HepG2 (cell line): ENCODE data around the gene PDZRN4. TPM values are rescaled to one million over a fixed set of nuclear protein-coding genes. Genes with fewer than 3 reads are reported as not detected.

Experiments used
- ATAC-seq: fragments of 200-7000 bp; cut with Tn5 transposase; 3 replicates; pipeline ENCODE4 v1.9.1; 2020; ENCODE audit warnings: mild to moderate bottlenecking, moderate library complexity
- BruUV-seq: library from RNA; stranded (reverse); fragments of 400-500 nt; replicated peaks from 2 replicates; lab custom pipeline; 2021; lab: Mats Ljungman, UMichigan
- CTCF ChIA-PET: fragments of 300-600 bp; formaldehyde crosslinking; extraction: SDS; loops from one replicate; lab custom pipeline; 2021; ENCODE audit warnings: low total read pairs, inconsistent platforms, low intra/inter-chr PET ratio; lab: Yijun Ruan, JAX
- POLR2A ChIA-PET: fragments of 350-600 bp; sonication (Branson Sonifier 250); formaldehyde crosslinking; loops from one replicate; lab custom pipeline; 2020; ENCODE audit warnings: antibody characterized with exemption, inconsistent platforms; lab: Yijun Ruan, JAX
- DNase-seq: peaks from one replicate; pipeline ENCODE4 v3.0.0-alpha.2; 2015; ENCODE audit warnings: low spot score
- FAIRE-seq: peaks from 3 replicates; lab custom pipeline; 2011; peaks lifted over from hg19 to GRCh38; lab: Jason Lieb, UNC
- H2AFZ ChIP-seq: one replicate; pipeline ENCODE4 v1.6.1; 2011; ENCODE audit warnings: low read length, inconsistent platforms
- H3K27ac ChIP-seq: fragments of 300-600 bp; 3 replicates; pipeline ENCODE4 v1.8.0; 2011; ENCODE audit warnings: mixed run types, mild to moderate bottlenecking, mixed read lengths, low read length, inconsistent platforms; ENCODE audit not compliant: insufficient read depth; ENCODE audit errors: extremely low read length
- H3K27me3 ChIP-seq, 2 experiments: fragments of 200-600 bp in 1 of 2; 2 replicates in 1 of 2; 3 replicates in 1 of 2; pipeline versions ENCODE4 v1.6.0 to v1.8.0; 2011; ENCODE audit warnings: low read length in 2 of 2, mild to moderate bottlenecking in 2 of 2, moderate library complexity in 2 of 2, inconsistent platforms in 1 of 2; ENCODE audit not compliant: insufficient read depth in 2 of 2, control insufficient read depth in 1 of 2
- H3K36me3 ChIP-seq, 2 experiments: fragments of 200-600 bp in 1 of 2; replicated peaks in 1 of 2; 2 replicates in 1 of 2; 3 replicates in 1 of 2; pipeline versions ENCODE4 v1.5.1 to v1.8.0; 2011; ENCODE audit warnings: low read length in 2 of 2, inconsistent platforms in 1 of 2; ENCODE audit not compliant: insufficient read depth in 2 of 2, control insufficient read depth in 1 of 2
- H3K4me1 ChIP-seq: 2 replicates; pipeline ENCODE4 v1.5.1; 2012; ENCODE audit warnings: low read length, inconsistent platforms; ENCODE audit not compliant: insufficient read depth
- H3K4me2 ChIP-seq: 2 replicates; pipeline ENCODE4 v1.6.0; 2011; ENCODE audit warnings: low read depth, low read length, inconsistent platforms
- H3K4me3 ChIP-seq, 3 experiments: fragments of 200-600 bp in 1 of 3; sonication (generic), shearing (Covaris generic) in 1 of 3; replicated peaks in 1 of 3; 2 replicates each; pipeline ENCODE4 v1.5.1; 2011 to 2016; ENCODE audit warnings: low read length in 3 of 3, inconsistent platforms in 2 of 3, low read depth in 2 of 3, mild to moderate bottlenecking in 2 of 3, control low read depth in 1 of 3, mixed read lengths in 1 of 3; ENCODE audit not compliant: insufficient read depth in 1 of 3
- H3K79me2 ChIP-seq: one replicate; pipeline ENCODE4 v1.6.1; 2011; ENCODE audit warnings: low read length, inconsistent platforms; ENCODE audit not compliant: insufficient read depth
- H3K9ac ChIP-seq: 2 replicates; pipeline ENCODE4 v1.6.0; 2011; ENCODE audit warnings: mild to moderate bottlenecking, low read depth, low read length, inconsistent platforms; ENCODE audit not compliant: insufficient read depth
- H3K9me3 ChIP-seq: 2 replicates; pipeline ENCODE4 v1.5.1; 2012; ENCODE audit warnings: mild to moderate bottlenecking, low read length
- H4K20me1 ChIP-seq: 2 replicates; pipeline ENCODE4 v1.6.0; 2011; ENCODE audit warnings: inconsistent platforms, mild to moderate bottlenecking, low read length, moderate library complexity; ENCODE audit not compliant: insufficient read depth
- AGO1 ChIP-seq: fragments of 200-400 bp; formaldehyde crosslinking; IDR thresholded peaks from 2 replicates; pipeline ENCODE4 v1.6.1; 2017; ENCODE audit warnings: mild to moderate bottlenecking, low read depth, low read length, moderate library complexity; ENCODE audit not compliant: poor library complexity, severe bottlenecking
- CENPBD1 ChIP-seq: sonication (generic); formaldehyde crosslinking; IDR thresholded peaks from 2 replicates; pipeline ENCODE4 v1.8.0; 2022; ENCODE audit warnings: missing genetic modification reagents, low read depth, mild to moderate bottlenecking, borderline replicate concordance
- E2F2 ChIP-seq: sonication (generic); formaldehyde crosslinking; IDR thresholded peaks from 2 replicates; pipeline ENCODE4 v1.4.0; 2020; ENCODE audit warnings: missing genetic modification reagents, borderline replicate concordance
- EZH2 ChIP-seq: conservative IDR thresholded peaks from 2 replicates; pipeline ENCODE4 v1.6.1; 2012; ENCODE audit warnings: mild to moderate bottlenecking, low read depth, low read length, moderate library complexity
- HIC2 ChIP-seq: sonication (generic); formaldehyde crosslinking; IDR thresholded peaks from 2 replicates; pipeline ENCODE4 v1.9.0; 2022; ENCODE audit warnings: low read depth, missing genetic modification reagents
- JDP2 ChIP-seq: sonication (generic); formaldehyde crosslinking; IDR thresholded peaks from 2 replicates; pipeline ENCODE4 v1.8.1; 2022; ENCODE audit warnings: missing genetic modification reagents, borderline replicate concordance
- KDM3A ChIP-seq: IDR thresholded peaks from 2 replicates; pipeline ENCODE4 v1.6.1; 2018; ENCODE audit warnings: low read depth, missing compliant biosample characterization
- SNAPC5 ChIP-seq: sonication (generic); formaldehyde crosslinking; IDR thresholded peaks from 2 replicates; pipeline ENCODE4 v1.8.1; 2023; ENCODE audit warnings: mild to moderate bottlenecking, missing genetic modification reagents, borderline replicate concordance
- TEF ChIP-seq: sonication (generic); formaldehyde crosslinking; IDR thresholded peaks from 2 replicates; pipeline ENCODE4 v1.5.0; 2020; ENCODE audit warnings: missing genetic modification reagents
- ZBTB33 ChIP-seq: sonication (generic); formaldehyde crosslinking; IDR thresholded peaks from 2 replicates; pipeline ENCODE4 v1.4.0; 2020; ENCODE audit warnings: missing genetic modification reagents
- ZKSCAN1 ChIP-seq: fragments of 150-350 bp; IDR thresholded peaks from 2 replicates; pipeline ENCODE4 v1.6.1; 2014; ENCODE audit warnings: low read length
- ZNF256 ChIP-seq: sonication (generic); formaldehyde crosslinking; conservative IDR thresholded peaks from 2 replicates; pipeline ENCODE4 v1.4.0; 2020; ENCODE audit warnings: missing genetic modification reagents
- ZNF280B ChIP-seq: sonication (generic); formaldehyde crosslinking; IDR thresholded peaks from 2 replicates; pipeline ENCODE4 v1.5.0; 2020; ENCODE audit warnings: missing genetic modification reagents, mild to moderate bottlenecking, borderline replicate concordance
- ZNF484 ChIP-seq: sonication (generic); formaldehyde crosslinking; IDR thresholded peaks from 2 replicates; pipeline ENCODE4 v1.5.1; 2020; ENCODE audit warnings: mild to moderate bottlenecking, low read depth, missing genetic modification reagents, borderline replicate concordance
- ZNF605 ChIP-seq: sonication (generic); formaldehyde crosslinking; IDR thresholded peaks from 2 replicates; pipeline ENCODE4 v1.8.0; 2022; ENCODE audit warnings: mild to moderate bottlenecking, missing genetic modification reagents
- ZSCAN25 ChIP-seq: sonication (generic); formaldehyde crosslinking; IDR thresholded peaks from 2 replicates; pipeline ENCODE4 v1.8.0; 2022; ENCODE audit warnings: mild to moderate bottlenecking, missing genetic modification reagents
- WGBS: methylation state at CpG from one replicate; pipeline ENCODE4 v1.1.6; 2017; ENCODE audit warnings: low lambda C conversion rate; 5-methylcytosine and 5-hydroxymethylcytosine counted together
- in situ Hi-C: cut with HindIII; loops from 2 replicates; pipeline ENCODE4 v1.10.0; 2017; ENCODE audit warnings: low pct_unique_long_range_greater_than_20kb; ENCODE audit not compliant: extremely low pct_ligation_motif_present
- intact Hi-C: fragments of 100-400 bp; cut with micrococcal nuclease; formaldehyde crosslinking; loops from one replicate; pipeline ENCODE4 v1.10.0; 2022; ENCODE audit not compliant: unreplicated experiment
- polyA plus RNA-seq, 8 experiments: library from polyadenylated mRNA; depleted of rRNA in 3 of 8; stranded (reverse) in 7 of 8; unstranded in 1 of 8; fragments of >200 nt; fragmentation: Illumina TruSeq in 4 of 8; extraction: Trizol in 4 of 8; gene quantifications; 2 replicates each; pipeline versions ENCODE4 v1.2.1 to v1.2.3, GENCODE V29; 2011 to 2016; ENCODE audit warnings: low read depth in 4 of 8, missing spikeins in 1 of 8, mixed read lengths in 1 of 8; ENCODE audit not compliant: insufficient read depth in 1 of 8
- total RNA-seq, 5 experiments: library from RNA; depleted of rRNA; stranded (reverse); fragments of >200 nt; fragmentation: Illumina TruSeq; extraction: Trizol; gene quantifications; 2 replicates each; pipeline ENCODE4 v1.2.3, GENCODE V29; 2016; ENCODE audit warnings: low read depth in 1 of 5

PDZRN4 gene
- total and polyA plus RNA-seq, 2 of the 13 experiments (the other 11 are each of a cell fraction or from before 2014, with no cell fraction given): not detected

GRCh38 chr12:41465526-41465925 lies 277.4 kb downstream of the PDZRN4 start (continued):
- TF ChIP-seq ZNF256 (CRISPR knock-in tag) (no peak), ZBTB33 (CRISPR knock-in tag) (no peak), ZNF484 (CRISPR knock-in tag) (no peak), EZH2 (no peak), AGO1 (no peak), ZNF605 (CRISPR knock-in tag) (no peak)
- TF ChIP-seq, all 625 proteins: peak for 0

- H3K9ac ChIP-seq: no peak overlapping the region
- H4K20me1 ChIP-seq: no peaks in the 10 kb centered on the region
- DNase-seq: no peak
- BruUV-seq: no TSS peak
- intact Hi-C loops: no loop called here
- H3K36me3 ChIP-seq: no peaks in the 10 kb centered on the region
- ChIA-PET POLR2A (no interaction called here), CTCF (no interaction called here)
- H3K27me3 ChIP-seq: no peaks in the 10 kb centered on the region
- no peak overlapping the region for H3K27ac ChIP-seq
- no peak overlapping the region for H3K4me3 ChIP-seq
- no peaks in the 10 kb centered on the region for H3K4me1 ChIP-seq
- no peaks in the 10 kb centered on the region for H3K9me3 ChIP-seq
- no peak overlapping the region for H3K4me2 ChIP-seq
- no peak overlapping the region for H2AFZ ChIP-seq
- no peak for ATAC-seq
- WGBS: under 1% methylated on average over 4 of the region's 4 CpGs
- no peaks in the 10 kb centered on the region for H3K79me2 ChIP-seq
- no peak for FAIRE-seq
- in situ Hi-C loops: no loop called here
- TF ChIP-seq ZKSCAN1 (no peak), ZNF280B (CRISPR knock-in tag) (no peak), TEF (CRISPR knock-in tag) (no peak), SNAPC5 (CRISPR knock-in tag) (no peak), E2F2 (CRISPR knock-in tag) (no peak), HIC2 (no peak), KDM3A (CRISPR knock-in tag) (no peak), CENPBD1 (CRISPR knock-in tag) (no peak), ZSCAN25 (CRISPR knock-in tag) (no peak), JDP2 (no peak)
Measured at GRCh38 chr12:41466300-41466699, 278.2 kb downstream of the PDZRN4 start.
